Chondrocyte (in vitro differentiated cells): Measurements from ENCODE around the gene ARHGAP27. TPM values are rescaled to one million over a fixed set of nuclear protein-coding genes. Genes with fewer than 3 reads are reported as not detected.
"Not testable (repeated sequence)": the region's sequence is repeated elsewhere in the genome, so short reads cannot be mapped to it uniquely, and the experiment has no call there.

Experiments used
- DNase-seq: peaks from one replicate; pipeline ENCODE4 v3.0.0; 2021; ENCODE audit warnings: mixed read lengths, low spot score
- H3K27ac Mint-ChIP-seq: one replicate; pipeline ENCODE4 v1.8.0; 2021; ENCODE audit warnings: mild to moderate bottlenecking, moderate library complexity, mixed read lengths; ENCODE audit not compliant: unreplicated experiment
- H3K27me3 Mint-ChIP-seq: 2 replicates; pipeline ENCODE4 v1.8.0; 2021; ENCODE audit warnings: low read depth, mixed read lengths
- H3K36me3 Mint-ChIP-seq: 2 replicates; pipeline ENCODE4 v1.8.0; 2021; ENCODE audit warnings: low read depth, mixed read lengths
- H3K4me1 Mint-ChIP-seq: 2 replicates; pipeline ENCODE4 v1.8.0; 2021; ENCODE audit warnings: low read depth, mild to moderate bottlenecking, mixed read lengths
- H3K4me3 Mint-ChIP-seq: one replicate; pipeline ENCODE4 v1.8.0; 2021; ENCODE audit warnings: mild to moderate bottlenecking, moderate library complexity, mixed read lengths; ENCODE audit not compliant: unreplicated experiment
- H3K9me3 Mint-ChIP-seq: 2 replicates; pipeline ENCODE4 v1.8.0; 2021; ENCODE audit warnings: low read depth, mixed read lengths
- total RNA-seq: library from RNA; stranded (reverse); gene quantifications from 3 replicates; pipeline ENCODE4 v1.2.1, GENCODE V29; 2021
- TF ChIP-seq, protein P1 (sequence below): fragments of 200-600 bp; sonication (generic); IDR thresholded peaks from 2 replicates; pipeline ENCODE4 v1.5.0; 2021; ENCODE audit warnings: antibody characterized with exemption, mild to moderate bottlenecking, moderate library complexity

The ARHGAP27 gene
- total RNA-seq, 1 donor from 2014 or later = 2.0 TPM

DNA sequence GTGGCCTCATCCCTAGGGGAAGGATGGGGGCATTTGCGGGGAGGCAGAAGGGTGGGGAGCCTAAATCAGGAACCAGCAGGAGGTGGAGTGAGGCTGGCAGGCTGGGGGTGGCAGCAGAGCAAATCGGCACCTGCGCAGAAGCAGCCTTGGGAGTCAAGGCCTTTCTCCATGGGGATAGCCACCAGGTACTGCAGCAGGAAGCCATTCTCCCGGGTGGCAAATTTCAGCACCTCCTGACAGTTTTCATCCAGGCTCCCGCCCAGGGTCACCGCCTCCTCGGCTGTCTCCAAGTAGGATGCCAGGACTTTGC, 20.5 kb upstream of the ARHGAP27 start:
- H3K4me1 Mint-ChIP-seq, H3K27ac Mint-ChIP-seq: not testable (repeated sequence)

DNA sequence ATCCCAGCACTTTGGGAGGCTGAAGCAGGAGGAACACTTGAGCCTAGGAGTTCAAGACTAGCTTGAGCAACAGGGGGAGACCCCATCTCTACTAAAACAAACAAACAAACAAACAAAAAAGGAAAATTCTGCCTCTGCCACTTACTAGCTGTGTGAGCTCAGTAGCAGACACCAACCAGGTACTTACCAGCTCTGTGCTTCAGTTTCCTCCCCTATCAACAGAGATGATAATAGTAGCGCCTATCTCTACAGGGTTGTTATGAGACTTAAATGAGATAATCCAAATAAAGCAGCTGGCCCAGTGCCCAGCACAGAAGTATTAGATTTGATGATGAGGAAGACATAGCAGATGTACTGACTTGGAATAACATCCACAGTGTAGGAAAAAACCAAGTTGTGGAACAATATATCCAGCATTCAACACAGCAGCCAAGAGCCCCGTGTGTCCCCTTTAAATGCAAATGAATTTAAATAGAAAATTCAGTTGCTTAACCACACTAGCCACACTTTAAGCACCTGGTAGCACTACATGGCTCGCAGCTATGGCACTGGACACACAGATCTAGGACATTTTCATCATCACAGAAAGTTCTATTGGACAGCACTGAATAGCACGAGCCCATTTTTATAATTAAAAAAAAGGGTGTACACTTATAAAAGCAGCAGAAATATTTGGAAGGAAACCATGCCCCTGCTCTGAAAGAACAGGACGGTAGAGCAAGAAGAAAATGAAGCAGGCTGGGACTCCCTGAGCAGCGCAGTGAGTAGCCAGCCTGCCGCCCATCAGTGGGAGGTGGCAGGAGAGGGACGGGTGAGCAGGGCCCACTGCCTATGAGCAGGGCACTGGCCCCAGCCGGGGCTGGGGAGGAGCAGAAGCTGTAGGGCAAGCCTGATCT, 19.9 kb upstream of the ARHGAP27 start:
- not testable (repeated sequence) for DNase-seq, H3K27ac Mint-ChIP-seq, H3K4me1 Mint-ChIP-seq

More for the DNA sequence above, 20.5 kb upstream of the ARHGAP27 start:
- H3K4me3 Mint-ChIP-seq, H3K27me3 Mint-ChIP-seq, DNase-seq, H3K9me3 Mint-ChIP-seq: not testable (repeated sequence)
- peaks cover 20% of the 10 kb centered on the region for H3K36me3 Mint-ChIP-seq

DNA sequence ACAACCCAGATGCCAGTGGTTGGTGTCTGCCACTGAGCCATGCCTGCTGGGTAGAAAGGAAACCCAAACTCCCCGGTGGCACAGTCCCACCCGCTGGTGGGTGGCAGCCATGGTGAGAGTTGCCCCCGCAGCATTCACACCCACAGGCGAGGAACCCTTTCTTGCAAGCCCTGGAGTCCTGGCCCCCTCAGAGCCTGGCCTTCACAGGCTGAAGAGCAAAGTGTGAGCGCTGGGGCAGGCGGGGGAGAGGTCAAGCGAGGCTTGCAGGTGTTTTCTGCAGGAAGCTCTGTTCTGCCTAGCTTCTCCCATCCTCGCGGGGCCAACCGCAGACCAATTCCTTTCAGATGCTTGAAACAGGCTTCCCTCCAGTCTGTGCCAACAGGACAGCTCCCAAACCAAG, 19.0 kb upstream of the ARHGAP27 start:
- not testable (repeated sequence) for H3K27me3 Mint-ChIP-seq

More for the DNA sequence above, 19.9 kb upstream of the ARHGAP27 start:
- H3K27me3 Mint-ChIP-seq, H3K9me3 Mint-ChIP-seq, H3K4me3 Mint-ChIP-seq: not testable (repeated sequence)
- H3K36me3 Mint-ChIP-seq = peaks cover 20% of the 10 kb centered on the region

DNA sequence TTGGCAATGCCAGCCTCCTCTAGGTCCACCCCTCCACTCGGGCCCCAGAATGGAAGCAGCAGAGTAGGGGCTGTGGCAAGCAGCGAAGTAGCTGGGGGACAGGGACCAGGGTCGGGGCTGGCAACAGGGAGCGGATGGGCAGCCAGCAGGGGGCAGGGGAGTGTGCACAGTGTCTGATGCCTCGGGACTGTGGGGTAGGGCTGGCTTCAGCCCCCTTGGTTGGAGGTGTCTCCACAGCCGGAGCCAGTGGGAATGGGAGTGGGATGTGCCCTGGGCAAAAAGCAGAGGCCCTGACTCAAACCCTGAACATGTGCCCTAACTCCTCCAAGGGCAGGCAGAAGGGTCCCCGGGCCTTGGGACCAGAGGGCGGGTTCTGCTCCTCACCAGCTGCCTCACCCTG, 18.5 kb upstream of the ARHGAP27 start:
- H3K36me3 Mint-ChIP-seq = peaks cover 16% of the 10 kb centered on the region
- TF ChIP-seq, protein P1, sequence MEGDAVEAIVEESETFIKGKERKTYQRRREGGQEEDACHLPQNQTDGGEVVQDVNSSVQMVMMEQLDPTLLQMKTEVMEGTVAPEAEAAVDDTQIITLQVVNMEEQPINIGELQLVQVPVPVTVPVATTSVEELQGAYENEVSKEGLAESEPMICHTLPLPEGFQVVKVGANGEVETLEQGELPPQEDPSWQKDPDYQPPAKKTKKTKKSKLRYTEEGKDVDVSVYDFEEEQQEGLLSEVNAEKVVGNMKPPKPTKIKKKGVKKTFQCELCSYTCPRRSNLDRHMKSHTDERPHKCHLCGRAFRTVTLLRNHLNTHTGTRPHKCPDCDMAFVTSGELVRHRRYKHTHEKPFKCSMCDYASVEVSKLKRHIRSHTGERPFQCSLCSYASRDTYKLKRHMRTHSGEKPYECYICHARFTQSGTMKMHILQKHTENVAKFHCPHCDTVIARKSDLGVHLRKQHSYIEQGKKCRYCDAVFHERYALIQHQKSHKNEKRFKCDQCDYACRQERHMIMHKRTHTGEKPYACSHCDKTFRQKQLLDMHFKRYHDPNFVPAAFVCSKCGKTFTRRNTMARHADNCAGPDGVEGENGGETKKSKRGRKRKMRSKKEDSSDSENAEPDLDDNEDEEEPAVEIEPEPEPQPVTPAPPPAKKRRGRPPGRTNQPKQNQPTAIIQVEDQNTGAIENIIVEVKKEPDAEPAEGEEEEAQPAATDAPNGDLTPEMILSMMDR = no peak
- no peaks in the 10 kb centered on the region for H3K9me3 Mint-ChIP-seq
- H3K4me1 Mint-ChIP-seq = peaks cover 3% of the 10 kb centered on the region
- no peak overlapping the region for H3K27ac Mint-ChIP-seq
- no peaks in the 10 kb centered on the region for H3K27me3 Mint-ChIP-seq
- peak; percentile 79 for DNase-seq
- no peak overlapping the region for H3K4me3 Mint-ChIP-seq

More for the DNA sequence above, 19.0 kb upstream of the ARHGAP27 start:
- peaks cover 20% of the 10 kb centered on the region for H3K36me3 Mint-ChIP-seq
- not testable (repeated sequence) for H3K27ac Mint-ChIP-seq, DNase-seq, H3K4me1 Mint-ChIP-seq, H3K9me3 Mint-ChIP-seq, H3K4me3 Mint-ChIP-seq

DNA sequence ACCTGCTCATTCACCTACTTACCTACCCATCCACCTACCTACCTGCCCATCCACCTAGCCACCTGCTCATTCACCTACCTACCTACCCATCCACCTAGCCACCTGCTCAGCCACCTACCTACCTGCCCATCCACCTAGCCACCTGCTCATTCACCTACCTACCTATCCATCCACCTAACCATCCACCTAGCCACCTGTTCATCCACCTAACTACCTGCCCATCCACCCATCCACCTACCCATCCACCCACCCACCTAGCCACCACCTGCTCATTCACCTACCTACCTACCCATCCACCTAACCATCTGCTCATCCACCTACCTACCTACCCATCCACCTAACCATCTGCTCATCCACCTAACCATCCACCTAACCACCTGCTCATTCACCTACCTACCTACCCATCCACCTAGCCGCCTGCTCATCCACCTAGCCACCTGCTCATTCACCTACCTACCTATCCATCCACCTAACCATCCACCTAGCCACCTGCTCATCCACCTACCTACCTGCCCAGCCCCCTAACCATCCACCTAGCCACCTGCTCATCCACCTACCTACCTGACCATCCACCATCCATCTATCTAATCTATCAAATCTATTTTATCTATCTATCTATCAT, 17.1 kb upstream of the ARHGAP27 start:
- not testable (repeated sequence) for DNase-seq, H3K27ac Mint-ChIP-seq, H3K27me3 Mint-ChIP-seq, H3K4me1 Mint-ChIP-seq, H3K4me3 Mint-ChIP-seq, H3K9me3 Mint-ChIP-seq
- H3K36me3 Mint-ChIP-seq = peaks cover 13% of the 10 kb centered on the region

DNA sequence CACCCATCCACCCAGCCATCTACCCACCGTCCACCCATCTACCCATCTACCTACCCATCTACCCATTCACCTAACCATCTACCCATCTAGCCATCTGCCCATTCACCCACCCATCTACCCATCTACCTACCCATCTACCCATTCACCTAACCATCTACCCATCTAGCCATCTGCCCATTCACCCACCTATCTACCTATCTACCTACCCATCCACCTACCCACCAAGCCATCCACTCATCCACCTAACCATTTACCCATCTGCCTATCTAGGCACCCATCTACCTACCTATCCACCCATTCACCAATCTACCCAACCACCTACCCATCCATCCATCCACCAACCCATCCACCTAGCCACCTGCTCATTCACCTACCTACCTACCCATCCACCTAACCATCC, 16.6 kb upstream of the ARHGAP27 start:
- DNase-seq, H3K4me3 Mint-ChIP-seq, H3K9me3 Mint-ChIP-seq, H3K36me3 Mint-ChIP-seq, H3K27ac Mint-ChIP-seq, H3K4me1 Mint-ChIP-seq, H3K27me3 Mint-ChIP-seq: not testable (repeated sequence)

DNA sequence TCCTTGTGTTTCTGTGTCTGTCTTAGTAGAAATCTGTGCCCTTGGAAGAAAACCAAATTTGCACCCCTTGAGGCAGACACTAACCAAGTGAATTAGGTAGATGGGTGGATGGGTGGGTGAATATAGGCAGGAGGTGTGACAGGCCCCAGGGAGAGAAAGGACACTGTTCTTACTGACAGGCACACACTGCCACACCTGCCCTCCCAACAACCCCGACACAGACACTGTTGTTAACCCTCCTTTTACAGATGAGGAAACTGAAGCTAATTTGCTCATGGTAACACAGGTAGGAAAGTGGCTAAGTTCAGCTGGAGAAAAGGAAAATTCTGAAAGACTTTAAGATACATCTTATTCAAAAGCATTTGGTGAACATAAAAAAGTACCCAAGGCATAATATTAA, 15.8 kb upstream of the ARHGAP27 start:
- H3K9me3 Mint-ChIP-seq, H3K27me3 Mint-ChIP-seq, H3K4me3 Mint-ChIP-seq, DNase-seq, H3K27ac Mint-ChIP-seq, H3K4me1 Mint-ChIP-seq, H3K36me3 Mint-ChIP-seq: not testable (repeated sequence)

DNA sequence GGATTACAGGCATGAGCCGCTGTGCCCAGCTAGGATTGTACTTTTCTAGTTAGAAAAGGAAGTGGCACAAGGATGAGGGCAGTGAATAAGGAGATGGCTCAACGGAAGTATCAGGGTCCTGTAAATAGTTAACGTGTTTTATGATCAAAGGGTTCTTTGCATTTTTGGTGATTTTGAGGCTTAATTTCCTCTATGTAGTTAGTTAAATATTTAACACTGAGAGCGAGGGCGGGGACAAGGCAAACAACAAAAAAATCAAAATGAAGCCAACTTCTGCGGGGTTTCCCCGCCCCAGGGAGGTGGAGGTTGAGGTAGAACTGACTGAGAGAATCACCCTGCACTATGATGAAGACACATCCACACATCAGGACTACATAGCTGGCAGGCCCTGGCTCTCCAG, 15.4 kb upstream of the ARHGAP27 start:
- not testable (repeated sequence) for H3K4me1 Mint-ChIP-seq, H3K9me3 Mint-ChIP-seq, H3K4me3 Mint-ChIP-seq, H3K36me3 Mint-ChIP-seq, H3K27me3 Mint-ChIP-seq, H3K27ac Mint-ChIP-seq
- DNase-seq = peak; percentile 29

DNA sequence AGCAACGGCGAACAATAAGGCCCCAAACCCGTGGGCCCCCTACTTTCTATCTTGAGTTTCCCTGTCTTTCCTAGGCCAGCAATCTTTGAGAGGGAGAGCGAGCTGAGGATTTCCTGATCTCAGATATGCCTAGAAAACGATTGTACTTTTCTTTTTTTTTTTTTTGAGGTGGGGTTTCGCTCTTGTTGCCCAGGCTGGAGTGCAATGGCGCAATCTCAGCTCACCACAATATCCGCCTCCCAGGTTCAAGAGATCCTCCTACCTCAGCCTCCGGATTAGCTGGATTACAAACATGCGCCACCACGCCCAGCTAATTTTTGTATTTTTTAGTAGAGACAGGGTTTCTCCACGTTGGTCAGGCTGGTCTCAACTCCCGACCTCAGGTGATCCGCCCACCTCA, 15.0 kb upstream of the ARHGAP27 start:
- not testable (repeated sequence) for H3K9me3 Mint-ChIP-seq, H3K4me1 Mint-ChIP-seq, H3K27ac Mint-ChIP-seq, H3K36me3 Mint-ChIP-seq, H3K27me3 Mint-ChIP-seq, H3K4me3 Mint-ChIP-seq
- peak; percentile 2 for DNase-seq

DNA sequence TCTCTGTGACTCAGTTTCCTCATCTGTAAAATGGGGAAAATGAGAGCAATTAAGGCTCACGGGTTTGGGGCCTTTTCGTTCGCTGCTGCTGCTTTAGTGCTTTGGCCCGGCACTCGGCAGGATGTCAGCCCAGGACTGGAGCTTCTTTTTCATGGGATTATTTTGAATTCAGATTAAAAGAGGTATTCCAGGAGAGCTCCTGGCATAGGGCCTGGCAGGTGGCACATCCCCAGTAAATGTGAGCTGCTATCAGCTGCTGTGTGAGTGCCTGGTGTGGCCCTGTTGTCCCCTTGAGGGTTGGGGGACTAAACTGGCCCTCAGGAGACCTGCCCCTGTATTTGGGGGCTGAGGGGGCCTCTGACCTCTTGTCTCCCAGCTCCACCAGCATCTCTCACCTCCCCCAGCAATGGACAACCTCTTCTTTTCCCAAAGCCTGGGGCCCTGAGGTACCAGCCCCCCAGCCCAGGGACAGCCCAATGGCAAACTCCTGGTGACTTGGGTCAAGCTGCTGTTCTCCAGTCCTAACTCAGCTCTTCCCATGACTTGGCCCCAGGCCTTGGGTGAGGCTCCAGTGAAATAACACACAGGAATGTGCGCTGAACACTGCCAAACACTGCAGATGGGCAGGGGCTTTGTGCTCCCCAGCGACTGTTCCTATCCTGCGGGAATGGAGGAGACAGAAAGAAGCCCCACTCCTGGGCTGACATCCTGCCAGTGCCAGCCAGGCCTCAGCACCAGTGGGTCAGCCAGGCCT, 14.4 kb upstream of the ARHGAP27 start:
- DNase-seq = peak; percentile 39
- not testable (repeated sequence) for H3K9me3 Mint-ChIP-seq, H3K4me3 Mint-ChIP-seq, H3K4me1 Mint-ChIP-seq, H3K27me3 Mint-ChIP-seq, H3K36me3 Mint-ChIP-seq
- peak overlapping the region; percentile 57 for H3K27ac Mint-ChIP-seq

DNA sequence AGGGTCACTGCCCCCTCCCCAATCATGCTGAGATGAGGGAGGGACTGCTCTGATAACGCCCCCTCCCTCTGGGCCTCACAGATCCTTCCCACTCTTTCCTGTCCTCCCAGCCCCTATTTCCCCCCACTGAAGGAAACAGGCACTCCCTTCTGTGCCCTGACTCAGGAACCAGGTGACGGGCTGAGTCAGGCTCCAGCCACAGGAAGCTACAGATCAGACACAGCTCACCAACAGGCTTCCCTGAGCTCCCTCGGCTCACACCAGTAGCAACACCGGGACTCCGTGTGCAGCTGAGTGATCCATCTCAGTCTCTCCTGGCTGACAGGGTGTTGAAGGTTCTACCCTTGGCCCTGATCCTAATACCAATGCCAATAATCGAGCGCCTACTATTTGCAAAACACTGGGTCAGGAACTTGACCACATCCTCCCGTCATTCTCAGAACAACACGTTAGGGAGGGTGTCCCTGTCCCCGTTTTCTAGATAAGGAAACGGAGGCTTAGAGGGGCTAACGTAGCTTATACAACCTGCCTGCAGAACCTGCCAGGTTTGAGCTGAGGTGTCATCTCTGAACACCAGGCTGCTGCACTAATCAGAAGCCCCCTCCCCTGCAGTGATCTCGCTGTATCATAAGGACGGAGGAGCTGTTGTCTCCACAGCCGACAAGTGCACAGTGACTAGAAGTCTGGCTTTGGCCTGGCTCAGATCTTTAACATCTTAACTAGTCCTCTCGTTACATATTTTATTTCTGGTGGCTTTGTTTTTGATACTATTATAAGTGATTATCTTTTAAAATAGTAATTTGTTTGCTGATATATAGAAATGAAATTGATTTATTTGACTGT, 13.5 kb upstream of the ARHGAP27 start:
- DNase-seq = peak; percentile 15
- not testable (repeated sequence) for H3K4me1 Mint-ChIP-seq, H3K4me3 Mint-ChIP-seq, H3K27ac Mint-ChIP-seq, H3K9me3 Mint-ChIP-seq, H3K36me3 Mint-ChIP-seq, H3K27me3 Mint-ChIP-seq
